KBM-7 (cell line): Measurements from ENCODE around the gene POLQ.
"Not testable (repeated sequence)": the region's sequence is repeated elsewhere in the genome, so short reads cannot be mapped to it uniquely, and the experiment has no call there.

Source experiments
- DNase-seq: peaks from one replicate; pipeline ENCODE4 v3.0.0-alpha.2; 2015
- in situ Hi-C: fragments of 300-500 bp; cut with MboI; formaldehyde crosslinking; loops from 2 replicates; pipeline ENCODE4 v1.14.3; 2020; ENCODE audit warnings: low sequenced_read_pairs, low pct_unique_long_range_greater_than_20kb, mixed read lengths

Gene POLQ

DNA sequence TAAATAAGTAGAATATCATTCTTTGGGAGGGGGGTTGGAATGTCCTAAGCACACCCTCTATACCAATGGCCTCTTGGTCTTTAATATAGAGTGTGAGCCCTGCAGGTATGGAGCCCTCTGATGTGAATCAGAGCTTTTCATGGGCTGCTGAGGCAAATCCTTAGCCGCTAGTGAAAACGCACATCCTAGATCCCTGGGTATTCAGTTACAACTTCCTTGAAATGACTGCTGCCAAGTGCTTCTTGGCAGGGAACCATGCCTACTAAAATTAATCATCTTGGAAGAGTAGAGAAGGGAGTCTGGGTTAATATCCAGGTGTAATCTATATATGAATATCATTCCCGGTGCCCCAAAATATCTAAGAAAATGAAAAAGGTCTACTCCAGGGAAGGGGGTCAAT, 109.1 kb downstream of the POLQ start:
- in situ Hi-C loops = no loop called here
- no peak for DNase-seq

DNA sequence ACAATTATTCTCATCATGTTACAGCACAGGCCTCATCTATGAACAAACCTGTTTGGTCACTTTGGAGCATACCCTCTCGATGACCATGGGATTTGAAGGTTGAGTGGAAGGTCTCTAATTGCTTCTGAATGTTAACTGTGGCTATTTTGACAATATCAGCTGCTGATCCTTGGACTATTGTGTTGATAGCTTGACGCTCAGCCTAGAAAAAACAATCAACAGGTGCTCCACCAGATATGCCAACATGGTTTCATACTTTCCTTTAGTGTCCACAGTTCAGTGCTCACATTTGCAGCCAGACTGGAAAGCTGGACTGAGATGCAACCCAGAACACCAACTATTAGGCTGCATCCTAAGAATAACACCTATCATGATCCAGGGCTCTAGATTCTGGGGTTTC, 109.7 kb downstream of the POLQ start:
- no peak for DNase-seq

DNA sequence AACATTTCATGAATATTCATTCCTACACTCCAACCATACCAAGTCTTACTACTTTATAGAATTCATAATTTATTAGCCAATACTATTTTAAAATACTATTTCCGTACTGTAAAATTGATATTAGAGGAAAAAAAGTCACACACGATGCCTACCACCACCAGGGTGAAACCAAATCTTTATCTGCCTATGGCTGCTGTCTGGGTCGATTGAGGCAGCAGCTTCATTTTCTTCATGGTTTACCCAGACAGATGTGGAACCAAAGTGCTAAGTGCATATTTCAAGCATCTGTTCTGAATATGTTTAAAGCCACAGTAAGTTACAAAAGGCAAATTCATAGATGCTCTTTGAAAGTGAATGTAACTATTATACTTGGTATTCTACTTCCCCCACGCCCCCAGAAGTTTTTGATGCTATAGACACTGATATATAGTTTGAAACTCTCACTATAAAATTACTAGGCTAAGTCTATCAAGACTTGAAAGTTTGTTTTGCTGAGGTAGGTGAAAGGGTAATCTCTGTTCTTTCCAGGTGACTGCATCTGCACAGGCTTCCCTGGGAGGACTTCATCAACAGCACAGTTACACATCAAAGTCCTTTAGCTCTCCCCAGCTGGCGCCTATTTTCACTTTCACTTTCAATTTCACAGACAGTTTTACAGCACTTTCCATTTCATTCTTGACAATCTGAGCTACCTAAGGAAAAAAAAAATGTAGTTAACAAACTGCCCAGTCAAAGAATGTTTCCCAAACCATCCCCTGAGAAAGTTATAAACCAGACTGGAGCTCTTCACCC, 113.9 kb downstream of the POLQ start:
- DNase-seq = peak; percentile 50
- in situ Hi-C loops = no loop called here

More for the DNA sequence above, 109.7 kb downstream of the POLQ start:
- in situ Hi-C loops = no loop called here

- in situ Hi-C loops = no loop called here
- no peak for DNase-seq
Observed at GRCh38 chr3:121430664-121431215, 115.0 kb downstream of the POLQ start.

GRCh38 chr3:121424549-121424948, 121.2 kb downstream of the POLQ start:
- in situ Hi-C loops = no loop called here
- DNase-seq = no peak

DNA sequence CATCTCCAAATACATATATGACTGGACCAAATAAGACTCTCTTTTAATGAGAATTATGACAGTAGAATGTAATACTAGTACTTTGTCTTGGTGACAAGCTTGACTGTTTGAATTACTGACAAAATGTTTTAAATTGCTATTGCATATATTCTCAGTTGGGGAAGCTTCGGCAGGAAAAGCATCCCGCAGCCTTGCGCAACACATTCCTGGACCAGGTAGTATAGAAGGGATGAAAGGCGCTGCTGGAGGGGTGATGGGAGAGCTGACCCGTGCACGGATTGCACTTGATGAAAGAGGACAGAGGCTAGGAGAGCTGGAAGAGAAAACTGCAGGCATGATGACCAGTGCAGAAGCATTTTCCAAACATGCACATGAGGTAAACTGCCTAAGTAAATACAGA, 127.6 kb downstream of the POLQ start:
- in situ Hi-C loops = no loop called here
- no peak for DNase-seq

DNA sequence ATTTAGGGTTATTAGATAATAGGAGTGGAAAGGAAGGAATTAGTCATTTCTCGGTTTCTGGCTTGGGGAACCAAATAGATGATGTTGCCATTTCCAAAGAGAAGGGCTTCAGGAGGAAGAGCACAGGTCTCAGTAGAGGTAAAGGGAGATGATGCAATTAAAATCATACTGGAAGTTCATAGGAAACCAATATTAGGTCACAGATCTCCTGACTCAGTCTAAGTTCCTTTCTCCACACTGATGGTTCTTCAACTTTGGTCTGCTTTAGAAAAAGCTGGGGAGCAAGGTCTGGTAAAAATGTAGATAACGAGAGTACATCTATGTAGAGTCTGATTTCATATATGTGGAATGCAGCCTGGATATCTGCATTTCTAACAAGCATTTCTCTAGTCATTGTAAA, 130.9 kb downstream of the POLQ start:
- in situ Hi-C loops = no loop called here
- DNase-seq = no peak

DNA sequence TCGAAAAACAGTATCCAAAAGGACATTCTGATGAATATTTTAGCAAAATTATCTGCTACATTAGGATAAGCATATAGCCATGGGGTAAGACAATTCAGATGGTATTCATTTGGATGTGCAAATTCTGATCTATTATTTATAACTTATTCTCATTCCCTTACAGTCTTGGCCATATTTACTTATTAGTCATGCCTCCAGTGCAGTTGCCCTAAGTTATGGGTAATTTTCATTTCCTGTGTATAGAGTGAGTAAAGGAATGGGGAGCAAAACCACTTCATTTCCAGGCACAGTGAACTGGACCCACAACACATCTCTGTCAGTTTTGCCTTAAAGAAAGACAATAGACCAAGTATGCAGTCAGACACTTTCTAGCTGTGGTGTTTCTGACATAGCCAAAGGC, 134.3 kb downstream of the POLQ start:
- DNase-seq = no peak
- in situ Hi-C loops = no loop called here

DNA sequence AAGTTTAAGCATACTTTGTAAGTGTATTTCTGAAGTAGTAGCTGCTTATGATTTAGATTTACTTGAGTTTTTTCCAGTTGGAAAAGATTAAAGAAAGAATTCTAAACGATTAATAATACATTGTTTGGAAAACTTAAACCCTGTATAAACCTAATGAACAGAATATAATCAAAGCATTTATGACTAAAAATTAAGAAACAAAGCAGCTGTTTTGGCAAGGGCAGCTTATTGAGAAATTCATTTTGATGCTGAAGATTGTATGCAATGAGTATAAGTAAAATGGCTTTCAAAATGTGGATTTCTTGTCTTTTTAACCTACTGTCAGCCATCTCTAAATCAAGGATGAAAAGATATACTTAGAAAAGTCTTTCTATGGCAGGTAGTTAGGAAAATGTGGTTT, 140.2 kb downstream of the POLQ start:
- DNase-seq = no peak
- in situ Hi-C loops = no loop called here

- in situ Hi-C loops = no loop called here
- no peak for DNase-seq
Observed at GRCh38 chr3:121399820-121400219, 146.0 kb downstream of the POLQ start.

DNA sequence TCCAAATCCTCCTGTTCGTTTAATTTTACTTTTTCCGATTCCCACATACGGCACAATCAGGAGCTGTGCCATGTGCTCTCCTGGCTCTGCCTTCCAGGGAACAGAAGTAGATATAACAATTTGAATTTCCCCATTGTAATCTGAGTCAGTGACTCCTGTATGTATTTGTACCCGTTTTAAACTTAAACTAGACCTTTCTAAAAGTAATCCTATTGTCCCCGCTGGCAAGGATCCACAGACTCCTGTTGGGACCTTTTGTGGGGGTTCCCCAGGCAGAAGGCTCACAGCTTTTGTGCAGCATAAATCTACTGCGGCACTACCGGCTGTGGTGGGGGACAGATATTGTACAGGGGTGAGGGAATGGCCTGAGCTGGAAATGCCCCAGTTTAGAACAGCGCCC, 147.7 kb downstream of the POLQ start:
- DNase-seq, in situ Hi-C loops: not testable (repeated sequence)

DNA sequence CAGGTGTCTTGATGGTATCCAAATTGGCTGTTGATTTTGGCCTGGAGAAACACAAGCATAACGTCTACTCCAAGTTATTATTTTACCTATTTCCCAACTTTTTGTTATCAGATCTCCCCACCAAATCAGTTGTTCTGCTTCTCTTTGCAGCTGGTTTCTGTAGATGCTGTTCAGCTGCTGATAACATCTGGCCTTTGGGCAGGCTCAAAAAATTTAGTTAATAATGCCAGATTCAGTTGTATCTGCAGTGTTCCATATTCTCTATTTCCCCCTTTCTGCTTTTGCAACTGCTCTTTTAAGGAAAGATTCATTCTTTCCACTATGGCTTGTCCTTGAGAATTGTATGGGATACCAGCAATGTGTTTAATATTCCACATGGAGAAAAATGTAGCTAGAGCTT, 149.8 kb downstream of the POLQ start:
- DNase-seq, in situ Hi-C loops: not testable (repeated sequence)

GRCh38 chr3:121388308-121388707, 157.5 kb downstream of the POLQ start:
- DNase-seq, in situ Hi-C loops: not testable (repeated sequence)
